ENCODE data around the gene NPR3.

DNA sequence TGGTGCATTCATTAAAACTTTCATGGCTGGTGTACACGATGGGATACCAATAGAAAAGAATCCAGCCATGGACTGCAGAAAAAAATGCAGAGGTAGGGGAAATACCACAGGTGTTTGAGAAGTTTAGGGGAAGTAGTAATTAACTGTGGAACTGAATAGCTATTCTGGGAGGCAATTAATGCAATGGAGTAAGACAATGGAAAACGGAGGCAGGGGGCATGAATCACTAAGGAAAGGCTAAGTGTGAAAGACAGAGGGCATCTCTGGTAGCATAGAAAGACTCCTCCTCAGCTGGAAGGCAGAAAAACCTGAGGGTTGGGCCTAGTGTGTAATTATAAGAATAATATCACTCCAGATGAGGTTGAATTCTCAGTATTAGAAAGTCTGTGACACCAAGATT lies 30.9 kb upstream of the NPR3 start:
- TF ChIP-seq POLR2A (IDR thresholded peaks at IDR 0.05; ENCODE audit: low read depth, low read length) = no peak
- TF ChIP-seq, protein P1, sequence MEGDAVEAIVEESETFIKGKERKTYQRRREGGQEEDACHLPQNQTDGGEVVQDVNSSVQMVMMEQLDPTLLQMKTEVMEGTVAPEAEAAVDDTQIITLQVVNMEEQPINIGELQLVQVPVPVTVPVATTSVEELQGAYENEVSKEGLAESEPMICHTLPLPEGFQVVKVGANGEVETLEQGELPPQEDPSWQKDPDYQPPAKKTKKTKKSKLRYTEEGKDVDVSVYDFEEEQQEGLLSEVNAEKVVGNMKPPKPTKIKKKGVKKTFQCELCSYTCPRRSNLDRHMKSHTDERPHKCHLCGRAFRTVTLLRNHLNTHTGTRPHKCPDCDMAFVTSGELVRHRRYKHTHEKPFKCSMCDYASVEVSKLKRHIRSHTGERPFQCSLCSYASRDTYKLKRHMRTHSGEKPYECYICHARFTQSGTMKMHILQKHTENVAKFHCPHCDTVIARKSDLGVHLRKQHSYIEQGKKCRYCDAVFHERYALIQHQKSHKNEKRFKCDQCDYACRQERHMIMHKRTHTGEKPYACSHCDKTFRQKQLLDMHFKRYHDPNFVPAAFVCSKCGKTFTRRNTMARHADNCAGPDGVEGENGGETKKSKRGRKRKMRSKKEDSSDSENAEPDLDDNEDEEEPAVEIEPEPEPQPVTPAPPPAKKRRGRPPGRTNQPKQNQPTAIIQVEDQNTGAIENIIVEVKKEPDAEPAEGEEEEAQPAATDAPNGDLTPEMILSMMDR (IDR thresholded peaks at IDR 0.05; ENCODE audit: extremely low read depth in 1 of 2, insufficient read depth in 1 of 2, low read depth in 1 of 2, low read length in 2 of 2) = no peak

Measured in endothelial cell of umbilical vein (primary cell).